ENCODE measurements around the gene OR52W1.

- TF ChIP-seq CTCF (IDR thresholded peaks at IDR 0.05): no peak
- no peak for TF ChIP-seq POLR2A (IDR thresholded peaks at IDR 0.05)
These were observed 2.0 kb downstream of the OR52W1 start for GRCh38 chr11:6200975-6201374.

All from lower leg skin (tissue), 3 donors.